GM19351 (cell line): Measurements from ENCODE around the gene HEMK1.

Source experiments
- ATAC-seq: cut with Tn5 transposase; IDR thresholded peaks from one replicate; pipeline ENCODE4 v1.9.1; 2021; ENCODE audit warnings: mild to moderate bottlenecking, moderate library complexity; ENCODE audit not compliant: unreplicated experiment

The HEMK1 gene, protein sequence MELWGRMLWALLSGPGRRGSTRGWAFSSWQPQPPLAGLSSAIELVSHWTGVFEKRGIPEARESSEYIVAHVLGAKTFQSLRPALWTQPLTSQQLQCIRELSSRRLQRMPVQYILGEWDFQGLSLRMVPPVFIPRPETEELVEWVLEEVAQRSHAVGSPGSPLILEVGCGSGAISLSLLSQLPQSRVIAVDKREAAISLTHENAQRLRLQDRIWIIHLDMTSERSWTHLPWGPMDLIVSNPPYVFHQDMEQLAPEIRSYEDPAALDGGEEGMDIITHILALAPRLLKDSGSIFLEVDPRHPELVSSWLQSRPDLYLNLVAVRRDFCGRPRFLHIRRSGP

GRCh38 chr3:50568947-50569749, at the start of gene HEMK1:
TSS of gene HEMK1 (plus strand) at chr3:50569522. CDS start at chr3:50571105, 1,583 bp downstream.
- ATAC-seq = peak; percentile 59

DNA sequence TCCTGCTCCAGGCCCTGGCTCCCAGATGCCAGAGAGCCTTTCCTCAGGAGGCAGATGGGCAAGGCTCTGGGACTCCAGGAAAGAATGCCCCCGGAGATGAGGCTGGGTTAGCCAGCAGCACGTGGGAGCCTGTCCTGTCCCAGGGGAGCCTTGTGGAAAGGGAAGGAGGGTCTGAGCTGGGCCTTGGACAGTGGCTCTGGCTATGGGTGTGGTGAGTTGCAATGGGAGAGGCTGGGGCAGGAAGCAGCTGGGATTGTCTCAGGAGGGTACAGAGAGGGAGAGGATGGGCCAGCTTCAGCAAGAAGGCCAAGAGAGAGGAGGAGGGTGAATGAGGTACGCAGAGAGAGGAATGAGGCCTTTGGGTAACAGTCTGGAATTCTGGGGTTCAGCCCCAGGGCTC, 48.5 kb upstream of the HEMK1 start:
- ATAC-seq = no peak

GRCh38 chr3:50521572-50521971, 47.8 kb upstream of the HEMK1 start:
- ATAC-seq = no peak

- no peak for ATAC-seq
Observed at GRCh38 chr3:50523279-50523811, 46.0 kb upstream of the HEMK1 start.

GRCh38 chr3:50524746-50525145, 44.6 kb upstream of the HEMK1 start:
- no peak for ATAC-seq

GRCh38 chr3:50525191-50525910, 44.0 kb upstream of the HEMK1 start:
- ATAC-seq = no peak

DNA sequence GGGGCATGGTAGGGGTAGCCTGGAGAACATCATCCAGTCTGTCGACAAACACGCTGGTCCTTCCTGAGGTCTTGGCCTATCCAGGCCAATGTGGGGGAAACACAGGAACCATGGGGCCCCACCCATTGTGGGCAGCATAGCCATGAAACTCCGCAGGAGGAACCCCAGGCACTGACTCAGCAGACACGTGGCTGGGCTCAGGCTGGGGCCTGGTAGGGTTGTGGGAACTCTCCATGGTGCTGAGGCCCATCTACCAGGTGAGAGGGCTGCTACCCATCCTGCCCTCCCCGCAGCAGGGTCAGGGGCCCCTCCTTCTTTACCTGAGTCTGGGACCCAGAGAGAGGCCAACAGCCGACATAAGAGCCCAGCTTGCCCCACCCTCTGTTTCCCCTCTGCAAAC, 43.3 kb upstream of the HEMK1 start:
- no peak for ATAC-seq

GRCh38 chr3:50530001-50530970, 39.0 kb upstream of the HEMK1 start:
- ATAC-seq = no peak

DNA sequence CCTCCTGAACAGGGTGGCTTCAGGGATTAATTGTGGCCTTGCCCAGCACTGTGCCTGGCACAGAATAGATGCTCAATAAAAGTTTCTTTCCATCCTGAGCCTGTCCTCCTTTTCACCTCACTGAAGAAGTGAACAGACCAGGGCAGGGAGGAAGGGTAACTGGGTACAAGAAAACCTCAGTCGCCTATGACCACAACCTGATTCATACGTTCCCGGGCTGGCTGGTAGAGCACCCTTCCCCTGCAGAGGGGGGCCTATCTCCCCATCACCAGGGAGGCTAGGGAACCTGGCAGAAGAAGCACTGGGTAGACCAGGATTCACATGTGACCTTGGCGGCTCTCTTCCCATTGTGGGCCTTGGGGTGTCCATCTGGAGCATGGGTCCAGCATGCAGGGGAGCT, 38.1 kb upstream of the HEMK1 start:
- ATAC-seq = no peak

GRCh38 chr3:50532062-50532705, 37.1 kb upstream of the HEMK1 start:
- ATAC-seq = no peak

- no peak for ATAC-seq
Observed at GRCh38 chr3:50533316-50533715, 36.0 kb upstream of the HEMK1 start.

- ATAC-seq = no peak
Observed at GRCh38 chr3:50533807-50534461, 35.4 kb upstream of the HEMK1 start.

GRCh38 chr3:50534681-50535330, 34.5 kb upstream of the HEMK1 start:
- ATAC-seq = no peak

- ATAC-seq = no peak
Observed at GRCh38 chr3:50536471-50537180, 32.7 kb upstream of the HEMK1 start.

GRCh38 chr3:50537421-50538129, 31.7 kb upstream of the HEMK1 start:
- no peak for ATAC-seq

GRCh38 chr3:50539356-50540286, 29.7 kb upstream of the HEMK1 start:
- ATAC-seq = no peak
